Neural progenitor cell (in vitro differentiated cells): ENCODE results near the gene CYP2F1.

Experiments
- EZH2 ChIP-seq: fragments of 200-600 bp; sonication (generic); IDR thresholded peaks from 2 replicates; pipeline ENCODE4 v1.6.1; 2017; ENCODE audit warnings: antibody characterized with exemption, mild to moderate bottlenecking, moderate library complexity
- EZH2phosphoT487 ChIP-seq: fragments of 200-600 bp; sonication (generic); IDR thresholded peaks from 2 replicates; pipeline ENCODE4 v1.6.1; 2017; ENCODE audit warnings: antibody characterized with exemption
- TF ChIP-seq, protein P1 (sequence below): fragments of 200-600 bp; sonication (generic); IDR thresholded peaks from 2 replicates; pipeline ENCODE4 v1.5.1; 2017; ENCODE audit warnings: antibody characterized with exemption, mild to moderate bottlenecking

DNA sequence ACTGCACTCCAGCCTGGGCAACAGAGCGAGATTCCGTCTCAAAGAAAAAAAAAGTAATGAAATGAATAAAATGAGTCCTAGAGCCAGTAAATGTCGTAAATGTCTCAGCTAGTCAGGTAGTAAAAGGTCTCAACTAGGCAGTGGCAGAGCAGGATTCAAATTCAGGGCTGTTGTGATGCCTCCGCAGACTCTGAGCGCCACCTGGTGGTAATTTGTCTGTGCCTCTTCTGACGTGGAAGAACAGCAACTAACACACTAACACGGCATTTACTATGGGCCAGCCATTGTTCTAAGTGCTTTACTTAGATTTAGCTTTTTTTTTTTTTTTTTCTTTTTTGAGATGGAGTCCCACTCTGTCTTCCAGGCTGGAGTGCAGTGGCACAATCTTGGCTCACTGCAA is 30.2 kb downstream of the CYP2F1 start:
- TF ChIP-seq, protein P1, sequence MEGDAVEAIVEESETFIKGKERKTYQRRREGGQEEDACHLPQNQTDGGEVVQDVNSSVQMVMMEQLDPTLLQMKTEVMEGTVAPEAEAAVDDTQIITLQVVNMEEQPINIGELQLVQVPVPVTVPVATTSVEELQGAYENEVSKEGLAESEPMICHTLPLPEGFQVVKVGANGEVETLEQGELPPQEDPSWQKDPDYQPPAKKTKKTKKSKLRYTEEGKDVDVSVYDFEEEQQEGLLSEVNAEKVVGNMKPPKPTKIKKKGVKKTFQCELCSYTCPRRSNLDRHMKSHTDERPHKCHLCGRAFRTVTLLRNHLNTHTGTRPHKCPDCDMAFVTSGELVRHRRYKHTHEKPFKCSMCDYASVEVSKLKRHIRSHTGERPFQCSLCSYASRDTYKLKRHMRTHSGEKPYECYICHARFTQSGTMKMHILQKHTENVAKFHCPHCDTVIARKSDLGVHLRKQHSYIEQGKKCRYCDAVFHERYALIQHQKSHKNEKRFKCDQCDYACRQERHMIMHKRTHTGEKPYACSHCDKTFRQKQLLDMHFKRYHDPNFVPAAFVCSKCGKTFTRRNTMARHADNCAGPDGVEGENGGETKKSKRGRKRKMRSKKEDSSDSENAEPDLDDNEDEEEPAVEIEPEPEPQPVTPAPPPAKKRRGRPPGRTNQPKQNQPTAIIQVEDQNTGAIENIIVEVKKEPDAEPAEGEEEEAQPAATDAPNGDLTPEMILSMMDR, result peak; percentile 77
- no peak for TF ChIP-seq EZH2
- TF ChIP-seq EZH2phosphoT487, result no peak
